Heart right ventricle (tissue), 16 donors: ENCODE results near the gene OLFM1. TPM values are rescaled to one million over a fixed set of nuclear protein-coding genes. Genes with fewer than 3 reads are reported as not detected.

Source experiments
- ATAC-seq, 8 donors: fragments of 200-7000 bp; cut with Tn5 transposase; one replicate each; pipeline ENCODE4 v1.9.1; 2020; ENCODE audit warnings: mild to moderate bottlenecking in 8 of 8, moderate library complexity in 8 of 8, moderate number of reproducible peaks in 1 of 8
- DNase-seq, 2 donors: peaks; one replicate each; pipeline ENCODE4 v3.0.0-alpha.2; 2020
- H3K27ac ChIP-seq, 10 donors: fragments of 200-600 bp; sonication (generic) in 2 of 10; one replicate each; pipeline versions ENCODE4 v1.5.0 to v1.8.0; 2020 to 2022; ENCODE audit warnings: mild to moderate bottlenecking in 3 of 10
- H3K27me3 ChIP-seq, 7 donors: fragments of 200-600 bp; one replicate each; pipeline ENCODE4 v1.8.0; 2021 to 2022; ENCODE audit warnings: mild to moderate bottlenecking in 2 of 7
- H3K36me3 ChIP-seq, 9 donors: fragments of 200-600 bp; sonication (generic) in 1 of 9; one replicate each; pipeline versions ENCODE4 v1.5.0 to v1.8.0; 2020 to 2022; ENCODE audit warnings: mild to moderate bottlenecking in 2 of 9
- H3K4me1 ChIP-seq, 9 donors: fragments of 200-600 bp; sonication (generic) in 1 of 9; one replicate each; pipeline versions ENCODE4 v1.5.0 to v1.8.0; 2020 to 2022; ENCODE audit warnings: mild to moderate bottlenecking in 4 of 9
- H3K4me3 ChIP-seq, 10 donors: fragments of 200-600 bp; sonication (generic) in 2 of 10; one replicate each; pipeline versions ENCODE4 v1.5.0 to v1.8.0; 2020 to 2022; ENCODE audit warnings: mild to moderate bottlenecking in 7 of 10, moderate library complexity in 2 of 10
- H3K9me3 ChIP-seq, 11 donors: fragments of 200-600 bp in 10 of 11; sonication (generic) in 2 of 11; one replicate each; pipeline versions ENCODE4 v1.5.0 to v1.8.0; 2013 to 2022; ENCODE audit warnings: mild to moderate bottlenecking in 2 of 11, control low read depth in 1 of 11, moderate library complexity in 1 of 11
- WGBS, 2 donors: extraction: QIAGEN DNeasy Blood & Tissue Kit; methylation state at CpG; one replicate each; pipeline ENCODE4 v1.1.7; 2013; ENCODE audit warnings: inconsistent platforms in 1 of 2; 5-methylcytosine and 5-hydroxymethylcytosine counted together
- intact Hi-C, 10 donors: fragments of 100-400 bp; cut with DNase I; formaldehyde crosslinking; loops; one replicate each; pipeline versions ENCODE4 v1.11.1 to v1.14.2; 2022
- polyA plus RNA-seq, 2 donors: library from polyadenylated mRNA; stranded (reverse); fragments of 200-250 nt; gene quantifications; one replicate each; pipeline ENCODE4 v1.2.3, GENCODE V29; 2013
- total RNA-seq, 10 donors: library from RNA; stranded (reverse); fragmentation: NEBNext Ultra II Directional in 3 of 10; extraction: Animal tissue kit (Norgen Biotek cat#: 25700) in 3 of 10; gene quantifications; one replicate each; pipeline versions ENCODE4 v1.2.1 to v1.2.4, GENCODE V29; 2021 to 2023
- TF ChIP-seq, protein P1 (sequence below), 9 donors: fragments of 200-600 bp; sonication (generic) in 2 of 9; IDR thresholded peaks; one replicate each; pipeline versions ENCODE4 v1.5.0 to v1.8.0; 2021 to 2022; ENCODE audit warnings: antibody characterized with exemption in 9 of 9, mild to moderate bottlenecking in 5 of 9, moderate library complexity in 1 of 9
- donor health status: Arrhythmogenic right ventricular cardiomyopathy.
- donor health status: ischemic (EF 13 %, LVEDD 7.1; RV severe dilation, severe dysfunction).
- donor health status: healthy with polysubstance abuse.
- donor health status: DM: no; HTN: yes; CAD: no.
- donor health status: DM: no; HTN: no; CAD: no.
- donor health status: ischemic (EF 25% LVEDD 6.9; RV normal size, moderate dysfunction).
- donor health status: ischemic (EF 25% LVEDD 5.7; RV mildly dilated, moderate dysfunction).
- donor health status: healthy.
- donor health status: DM: yes; HTN: yes; CAD: no.
- donor health status: Ischemic cardiomyopathy.
- donor health status: ischemic (EF 35%, LVEDD 5.7; RV mildly dilated, moderate dysfunction).
- donor health status: nonischemic (EF 11% LVEDD 7.7; RV severe dilation, severe dysfunction).
- donor health status: DM: yes; HTN: yes; CAD: no.
- donor health status: PGD.
- donor health status: ischemic (EF 29% LVEDD 5.4; RV normal size, mild dysfunction).
- donor health status: nonischemic (EF 23%, LVEDD 6.1; RV moderate dilation, normal function).

OLFM1 gene
- total and polyA plus RNA-seq, 12 donors, result 3.3 to 14.9 (median 6.5) TPM

DNA sequence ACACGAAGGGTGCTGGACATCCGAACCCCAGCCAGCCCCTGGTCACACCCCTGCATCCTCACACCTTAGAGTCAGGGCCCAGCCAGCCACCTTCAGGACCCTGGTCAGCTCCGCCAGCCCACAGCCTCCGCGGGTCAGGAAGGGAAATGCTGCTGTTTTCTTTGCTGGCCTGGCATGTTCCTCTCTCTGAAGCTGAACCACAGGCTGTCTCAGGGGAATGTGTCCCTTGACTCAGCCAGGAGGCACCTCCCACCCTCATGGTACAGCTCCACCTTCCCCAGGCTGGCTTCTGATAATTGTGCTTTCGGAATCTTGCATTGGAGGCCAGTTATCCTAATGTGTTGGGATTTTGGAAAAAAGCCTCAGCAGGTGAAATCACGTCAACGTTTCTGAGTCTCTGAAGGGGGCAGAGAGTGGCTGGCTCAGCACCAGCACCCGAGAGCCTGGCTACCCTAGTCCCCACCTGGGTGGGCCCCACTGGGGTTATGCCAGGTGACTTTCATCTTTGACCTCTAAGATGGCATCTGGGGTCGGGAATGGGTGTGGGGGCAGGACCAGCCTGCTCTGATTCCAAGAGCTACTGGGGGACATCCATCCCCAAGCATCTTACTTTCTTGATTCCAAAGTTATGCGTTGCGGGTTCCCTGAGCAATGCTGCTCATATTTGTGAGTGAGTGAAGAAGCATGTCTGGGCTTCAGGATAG is 9.8 kb upstream of the OLFM1 start:
- Histone ChIP-seq H3K4me1 (peaks cover 0 to 19% (median 12%) of the 10 kb centered on the region in 9 donors), H3K27ac (no peak overlapping the region), H3K36me3 (no peaks in the 10 kb centered on the region), H3K9me3 (no peaks in the 10 kb centered on the region), H3K27me3 (peaks cover 0 to 35% (median 3%) of the 10 kb centered on the region in 7 donors), H3K4me3 (no peak overlapping the region)
- WGBS, 2 donors, result 51 to 59% methylated on average over 12 of the region's 12 CpGs
- DNase-seq (no peak), ATAC-seq (peak in 1 of 8 donors; percentile 43)
- intact Hi-C loops, result loop anchor here in 2 of 10 donors (10.0 kb wide), 2 partner anchors 303 to 383 kb away; no protein-coding TSS in a partner anchor
- TF ChIP-seq, protein P1, sequence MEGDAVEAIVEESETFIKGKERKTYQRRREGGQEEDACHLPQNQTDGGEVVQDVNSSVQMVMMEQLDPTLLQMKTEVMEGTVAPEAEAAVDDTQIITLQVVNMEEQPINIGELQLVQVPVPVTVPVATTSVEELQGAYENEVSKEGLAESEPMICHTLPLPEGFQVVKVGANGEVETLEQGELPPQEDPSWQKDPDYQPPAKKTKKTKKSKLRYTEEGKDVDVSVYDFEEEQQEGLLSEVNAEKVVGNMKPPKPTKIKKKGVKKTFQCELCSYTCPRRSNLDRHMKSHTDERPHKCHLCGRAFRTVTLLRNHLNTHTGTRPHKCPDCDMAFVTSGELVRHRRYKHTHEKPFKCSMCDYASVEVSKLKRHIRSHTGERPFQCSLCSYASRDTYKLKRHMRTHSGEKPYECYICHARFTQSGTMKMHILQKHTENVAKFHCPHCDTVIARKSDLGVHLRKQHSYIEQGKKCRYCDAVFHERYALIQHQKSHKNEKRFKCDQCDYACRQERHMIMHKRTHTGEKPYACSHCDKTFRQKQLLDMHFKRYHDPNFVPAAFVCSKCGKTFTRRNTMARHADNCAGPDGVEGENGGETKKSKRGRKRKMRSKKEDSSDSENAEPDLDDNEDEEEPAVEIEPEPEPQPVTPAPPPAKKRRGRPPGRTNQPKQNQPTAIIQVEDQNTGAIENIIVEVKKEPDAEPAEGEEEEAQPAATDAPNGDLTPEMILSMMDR (IDR thresholded peaks at IDR 0.05), result no peak

DNA sequence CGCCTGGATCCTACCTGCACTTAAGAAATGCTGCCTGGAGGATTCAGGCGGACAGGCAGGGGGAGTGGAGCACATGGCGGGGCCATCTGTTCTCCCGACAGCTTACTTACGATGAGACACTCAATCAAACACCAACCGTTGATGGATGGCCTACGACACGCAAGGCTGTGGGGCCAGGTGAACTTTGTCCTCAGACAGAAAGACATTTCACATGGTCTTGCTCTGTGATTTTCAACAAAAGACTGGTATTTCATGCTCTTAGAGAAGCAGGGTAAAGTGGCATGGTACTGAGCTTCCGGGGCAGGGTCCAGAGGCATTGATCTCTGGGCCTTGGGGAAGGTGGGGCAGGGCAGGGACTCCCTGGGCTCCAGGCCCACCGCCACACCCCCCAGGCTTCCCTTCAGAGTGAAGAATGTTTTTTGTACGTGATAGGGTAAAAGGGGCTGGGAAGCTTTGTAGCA is 9.1 kb upstream of the OLFM1 start:
- Histone ChIP-seq H3K9me3 (no peaks in the 10 kb centered on the region), H3K27ac (no peak overlapping the region), H3K36me3 (no peaks in the 10 kb centered on the region), H3K4me1 (peaks cover 0 to 19% (median 12%) of the 10 kb centered on the region in 9 donors), H3K27me3 (peaks cover 0 to 40% (median 4%) of the 10 kb centered on the region in 7 donors), H3K4me3 (no peak overlapping the region)
- intact Hi-C loops, result loop anchor here in 2 of 10 donors (10.0 kb wide), 2 partner anchors 304 to 384 kb away; no protein-coding TSS in a partner anchor
- TF ChIP-seq, protein P1 (IDR thresholded peaks at IDR 0.05), result no peak
- DNase-seq, result no peak
- ATAC-seq, result no peak
- 85 to 87% methylated on average over 11 of the region's 11 CpGs for WGBS, 2 donors

DNA sequence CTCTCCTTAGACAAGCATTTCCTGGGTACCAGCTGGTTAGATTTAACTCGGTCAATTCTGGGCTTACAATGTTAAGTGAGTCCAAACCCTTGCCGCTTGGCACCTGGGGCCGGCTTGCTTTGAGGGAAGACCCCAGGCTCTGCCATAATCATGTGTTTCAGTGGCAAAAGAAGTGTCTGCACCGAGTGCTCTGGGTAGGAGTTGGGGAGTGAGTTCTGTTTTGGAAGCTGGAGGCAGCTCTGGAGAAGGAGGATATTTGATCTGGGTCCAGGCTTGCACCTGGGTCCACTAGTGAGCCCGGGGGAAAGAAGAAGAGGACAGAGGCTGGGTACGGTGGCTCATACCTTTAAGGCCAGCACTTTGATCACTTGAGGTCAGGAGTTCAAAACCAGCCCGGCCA is 8.4 kb upstream of the OLFM1 start:
- Histone ChIP-seq H3K4me3 (no peak overlapping the region), H3K27me3 (peaks cover 0 to 39% (median 10%) of the 10 kb centered on the region in 7 donors), H3K27ac (no peak overlapping the region), H3K9me3 (no peaks in the 10 kb centered on the region), H3K4me1 (peaks cover 0 to 23% (median 18%) of the 10 kb centered on the region in 9 donors), H3K36me3 (no peaks in the 10 kb centered on the region)
- 90 to 92% methylated on average over 7 of the region's 7 CpGs for WGBS, 2 donors
- DNase-seq, result no peak
- TF ChIP-seq, protein P1 (IDR thresholded peaks at IDR 0.05), result no peak
- no peak for ATAC-seq
- intact Hi-C loops, result loop anchor here in 2 of 10 donors (10.0 kb wide), 2 partner anchors 304 to 384 kb away; no protein-coding TSS in a partner anchor

DNA sequence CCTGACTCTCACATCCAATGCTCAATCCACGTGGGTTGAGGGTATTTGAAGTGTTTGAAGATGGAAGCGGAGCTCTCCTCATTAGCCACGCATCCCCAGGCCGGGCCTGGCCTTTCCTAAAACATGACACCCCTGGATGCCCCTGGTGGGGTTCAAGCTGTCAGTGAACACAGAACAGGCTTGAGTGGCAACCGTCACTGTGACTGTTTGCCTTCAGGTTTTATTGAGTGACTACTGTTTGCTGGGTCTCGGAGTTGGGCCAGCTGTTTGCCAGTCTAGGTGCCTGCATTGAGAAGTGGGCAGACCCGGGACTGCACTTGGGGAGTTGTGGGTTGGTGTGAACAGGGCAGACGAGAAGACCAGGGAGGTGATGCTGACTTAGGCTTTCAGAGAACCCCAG is 7.8 kb upstream of the OLFM1 start:
- DNase-seq (no peak), ATAC-seq (no peak)
- Histone ChIP-seq H3K4me3 (no peak overlapping the region), H3K27ac (no peak overlapping the region), H3K36me3 (no peaks in the 10 kb centered on the region), H3K27me3 (peaks cover 0 to 36% (median 10%) of the 10 kb centered on the region in 7 donors), H3K4me1 (peaks cover 0 to 22% (median 16%) of the 10 kb centered on the region in 9 donors), H3K9me3 (no peaks in the 10 kb centered on the region)
- intact Hi-C loops, result loop anchor here in 4 of 10 donors (10.0 kb wide), 4 partner anchors 185 to 385 kb away; no protein-coding TSS in a partner anchor
- TF ChIP-seq, protein P1 (IDR thresholded peaks at IDR 0.05), result no peak
- 85 to 87% methylated on average over 8 of the region's 8 CpGs for WGBS, 2 donors
